HG03280 (cell line): ENCODE data around the gene CCL4L2.
A peak's percentile ranks its signal among the peaks of the same experiment; 100 is the strongest.
"Not testable (repeated sequence)": the region's sequence is repeated elsewhere in the genome, so short reads cannot be mapped to it uniquely, and the experiment has no call there.

Source experiments
- ATAC-seq: cut with Tn5 transposase; IDR thresholded peaks from one replicate; pipeline ENCODE4 v1.9.1; 2021; ENCODE audit warnings: mild to moderate bottlenecking, moderate library complexity; ENCODE audit not compliant: unreplicated experiment

The CCL4L2 gene

GRCh38 chr17:36210439-36211211, at the start of gene CCL4L2:
Gene CCL4L2, plus strand, starts transcription at chr17:36211063.
- ATAC-seq: peak; percentile 56

GRCh38 chr17:36168836-36169235, 42.0 kb upstream of the CCL4L2 start:
- ATAC-seq: not testable (repeated sequence)

- not testable (repeated sequence) for ATAC-seq
Observed at GRCh38 chr17:36176536-36176935, 34.3 kb upstream of the CCL4L2 start, which contains the start of gene TBC1D3B. Gene TBC1D3B, minus strand, starts transcription at chr17:36176636. Its CDS starts 1,586 bp downstream, at chr17:36175050.

GRCh38 chr17:36181446-36182175, 29.3 kb upstream of the CCL4L2 start:
- not testable (repeated sequence) for ATAC-seq

- no peak for ATAC-seq
Observed at GRCh38 chr17:36182176-36183000, 28.5 kb upstream of the CCL4L2 start.

- ATAC-seq: no peak
Observed at GRCh38 chr17:36183001-36183971, 27.6 kb upstream of the CCL4L2 start.

- no peak for ATAC-seq
Observed at GRCh38 chr17:36184023-36184765, 26.7 kb upstream of the CCL4L2 start.

- no peak for ATAC-seq
Observed at GRCh38 chr17:36185416-36185815, 25.4 kb upstream of the CCL4L2 start.

GRCh38 chr17:36186810-36187763, 23.8 kb upstream of the CCL4L2 start:
- ATAC-seq: not testable (repeated sequence)

GRCh38 chr17:36187943-36188665, 22.8 kb upstream of the CCL4L2 start:
- ATAC-seq: not testable (repeated sequence)

GRCh38 chr17:36188891-36189306, 22.0 kb upstream of the CCL4L2 start:
- peak; percentile 51 for ATAC-seq

GRCh38 chr17:36189993-36190392, 20.9 kb upstream of the CCL4L2 start:
- ATAC-seq: not testable (repeated sequence)

GRCh38 chr17:36190549-36191330, 20.1 kb upstream of the CCL4L2 start:
- ATAC-seq: not testable (repeated sequence)

GRCh38 chr17:36193216-36193775, 17.6 kb upstream of the CCL4L2 start:
- ATAC-seq: no peak

- ATAC-seq: not testable (repeated sequence)
Observed at GRCh38 chr17:36194147-36194831, 16.6 kb upstream of the CCL4L2 start.
